22Rv1 (cell line): ENCODE data around the gene RNF182.
"Not testable (repeated sequence)": the region's sequence is repeated elsewhere in the genome, so short reads cannot be mapped to it uniquely, and the experiment has no call there.

Experiments used
- H3K27ac ChIP-seq: fragments of 450-650 bp; 2 replicates; pipeline ENCODE4 v1.5.1; 2017
- CTCF ChIP-seq: fragments of 450-650 bp; IDR thresholded peaks from 2 replicates; pipeline ENCODE4 v1.5.1; 2017; ENCODE audit warnings: mild to moderate bottlenecking
- ZFX ChIP-seq: fragments of 450-650 bp; IDR thresholded peaks from 2 replicates; pipeline ENCODE4 v1.6.1; 2017; ENCODE audit warnings: antibody characterized with exemption, borderline replicate concordance

Gene RNF182

GRCh38 chr6:14016935-14017625, 92.3 kb downstream of the RNF182 start:
- TF ChIP-seq ZFX (no peak), CTCF (no peak)
- no peak overlapping the region for H3K27ac ChIP-seq

- TF ChIP-seq ZFX = no peak
- no peak for TF ChIP-seq CTCF
- no peak overlapping the region for H3K27ac ChIP-seq
Measured at GRCh38 chr6:14017626-14018475, 93.1 kb downstream of the RNF182 start.

- not testable (repeated sequence) for H3K27ac ChIP-seq
Measured at GRCh38 chr6:14018559-14018958, 93.8 kb downstream of the RNF182 start.

GRCh38 chr6:14020551-14020950, 95.8 kb downstream of the RNF182 start:
- TF ChIP-seq ZFX = no peak
- TF ChIP-seq CTCF = no peak
- H3K27ac ChIP-seq = no peak overlapping the region

GRCh38 chr6:14021449-14021848, 96.7 kb downstream of the RNF182 start:
- no peak for TF ChIP-seq ZFX
- no peak for TF ChIP-seq CTCF
- H3K27ac ChIP-seq = no peak overlapping the region

GRCh38 chr6:14022673-14023072, 97.9 kb downstream of the RNF182 start:
- TF ChIP-seq CTCF (no peak), ZFX (no peak)
- no peak overlapping the region for H3K27ac ChIP-seq

GRCh38 chr6:14023855-14024254, 99.1 kb downstream of the RNF182 start:
- TF ChIP-seq CTCF (no peak), ZFX (no peak)
- no peak overlapping the region for H3K27ac ChIP-seq
